Epithelial cell of prostate (primary cell): ENCODE measurements around the gene FAM168A.
"Not testable (repeated sequence)": the region's sequence is repeated elsewhere in the genome, so short reads cannot be mapped to it uniquely, and the experiment has no call there.

Source experiments
- DNase-seq: peaks from one replicate; pipeline ENCODE4 v3.0.0-alpha.2; 2011; ENCODE audit warnings: low read depth, low spot score
- H3K27ac ChIP-seq: fragments of 450-650 bp; 2 replicates; pipeline ENCODE4 v1.5.1; 2017; ENCODE audit warnings: mild to moderate bottlenecking

Gene FAM168A

GRCh38 chr11:73597336-73597955 lies 466 bp downstream of the FAM168A start:
- H3K27ac ChIP-seq: peak overlapping the region; percentile 56

DNA sequence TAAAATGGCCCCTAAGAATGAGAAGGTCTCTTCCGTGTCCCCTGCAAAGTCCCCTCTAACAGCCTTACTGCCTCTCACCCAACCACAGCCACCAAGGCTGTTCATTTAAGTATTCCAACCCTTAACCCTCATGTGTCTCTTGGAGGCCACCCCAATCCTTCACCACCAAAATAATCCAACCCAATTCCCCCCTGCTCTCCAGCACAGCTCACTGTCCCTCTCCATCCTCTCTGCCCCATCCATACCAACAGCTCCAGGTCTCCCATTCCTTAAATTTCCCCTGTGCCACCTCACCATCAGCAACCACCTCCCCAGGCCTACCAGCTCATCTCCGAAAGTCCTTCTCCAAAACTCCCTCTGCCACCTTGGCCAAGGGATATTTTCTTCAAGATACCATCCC lies 1.4 kb downstream of the FAM168A start:
- no peak for DNase-seq
- no peak overlapping the region for H3K27ac ChIP-seq

More at GRCh38 chr11:73597336-73597955, 466 bp downstream of the FAM168A start:
- DNase-seq: no peak

DNA sequence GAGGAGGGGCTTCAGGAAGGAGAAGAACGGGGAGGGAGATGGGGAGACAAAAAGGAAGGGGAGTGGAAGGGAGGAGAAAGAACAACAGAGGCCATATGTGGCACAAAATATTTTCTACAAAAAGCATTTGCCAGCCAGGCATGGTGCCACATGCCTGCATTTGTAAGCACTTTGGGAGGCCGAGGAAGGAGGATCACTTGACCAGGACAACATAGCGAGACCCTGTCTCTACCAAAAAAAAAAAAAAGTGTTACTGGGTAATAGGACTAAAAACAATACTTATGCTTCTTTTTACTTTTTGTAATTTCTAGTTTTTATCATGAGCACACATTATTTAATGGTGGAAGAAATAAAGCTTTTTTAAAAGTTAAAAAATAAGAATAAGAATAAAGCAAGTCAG lies 5.3 kb downstream of the FAM168A start:
- DNase-seq: no peak

DNA sequence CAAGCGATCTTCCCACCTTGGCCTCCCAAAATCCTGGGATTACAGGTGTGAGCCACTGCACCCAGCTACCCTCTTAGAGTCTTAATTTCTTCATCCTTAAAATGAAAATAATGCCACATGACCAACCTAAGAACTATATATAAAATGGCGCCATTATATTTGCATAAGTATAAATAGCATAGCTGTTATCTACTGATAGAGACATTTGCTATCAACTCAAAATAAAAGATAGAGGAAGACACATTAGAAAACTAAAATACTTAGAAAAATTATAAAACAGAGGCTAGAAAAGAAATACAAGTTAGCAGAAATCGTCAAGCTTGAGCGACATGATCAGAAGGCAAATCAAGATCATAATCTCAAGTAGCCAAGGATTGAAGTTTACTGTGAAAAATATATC lies 6.2 kb downstream of the FAM168A start:
- no peak overlapping the region for H3K27ac ChIP-seq
- no peak for DNase-seq

More for the DNA sequence above, 5.3 kb downstream of the FAM168A start:
- H3K27ac ChIP-seq: no peak overlapping the region

- DNase-seq: no peak
- H3K27ac ChIP-seq: no peak overlapping the region
These were observed 6.9 kb downstream of the FAM168A start for GRCh38 chr11:73590991-73591390.

DNA sequence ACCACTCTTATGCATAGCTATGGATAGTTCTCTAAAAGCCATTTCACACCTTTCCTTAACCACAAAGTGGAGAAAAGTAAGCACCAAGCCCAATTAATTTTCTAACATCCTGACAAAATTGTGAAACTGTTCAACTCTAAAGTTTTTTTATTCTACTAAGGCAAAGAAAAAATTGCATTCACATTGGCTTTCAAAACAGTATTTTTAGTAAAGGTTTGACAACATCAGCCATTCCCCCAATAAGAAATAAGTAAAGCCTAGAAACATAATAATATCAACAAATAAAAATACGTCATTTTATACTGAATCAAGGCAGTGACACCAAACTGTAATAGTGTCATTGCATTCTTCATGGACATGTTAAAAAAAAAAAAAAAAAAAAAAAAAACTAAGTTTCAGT lies 11.1 kb downstream of the FAM168A start:
- no peak for DNase-seq
- no peak overlapping the region for H3K27ac ChIP-seq

DNA sequence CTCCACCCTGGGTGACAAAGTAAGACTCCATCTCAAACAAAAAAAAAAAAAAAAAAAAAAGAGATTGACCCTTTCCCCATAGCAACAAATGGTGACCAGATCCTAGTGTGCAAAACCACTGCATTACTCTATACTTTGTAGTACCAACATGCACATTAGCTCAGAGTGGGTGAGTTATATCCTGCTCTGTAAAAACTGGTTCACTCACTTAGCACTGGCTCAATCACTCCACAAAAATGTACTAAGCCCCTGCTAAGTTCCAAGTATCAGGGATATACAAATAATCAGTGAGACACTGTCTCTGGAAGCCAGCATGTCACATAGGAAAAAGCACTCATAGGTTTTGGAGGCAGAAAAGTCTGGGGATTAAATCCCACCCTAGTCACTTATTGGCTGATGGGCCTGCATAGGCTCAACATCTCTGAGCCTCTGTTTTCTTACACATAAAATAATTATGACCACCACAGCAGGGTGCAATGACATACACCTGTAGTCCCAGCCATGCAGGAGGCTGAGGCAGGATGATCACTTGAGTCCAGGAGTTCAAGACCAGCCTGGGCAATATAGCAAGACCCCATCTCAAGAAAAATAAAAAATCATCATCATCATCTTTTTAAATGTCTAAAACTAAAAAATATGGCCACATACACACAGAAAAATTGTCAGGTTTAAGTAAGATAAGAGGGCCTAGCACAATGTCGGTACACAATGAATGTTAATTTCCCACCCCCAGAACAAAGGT lies 11.9 kb downstream of the FAM168A start:
- peak overlapping the region; percentile 27 for H3K27ac ChIP-seq
- peak; percentile 10 for DNase-seq

DNA sequence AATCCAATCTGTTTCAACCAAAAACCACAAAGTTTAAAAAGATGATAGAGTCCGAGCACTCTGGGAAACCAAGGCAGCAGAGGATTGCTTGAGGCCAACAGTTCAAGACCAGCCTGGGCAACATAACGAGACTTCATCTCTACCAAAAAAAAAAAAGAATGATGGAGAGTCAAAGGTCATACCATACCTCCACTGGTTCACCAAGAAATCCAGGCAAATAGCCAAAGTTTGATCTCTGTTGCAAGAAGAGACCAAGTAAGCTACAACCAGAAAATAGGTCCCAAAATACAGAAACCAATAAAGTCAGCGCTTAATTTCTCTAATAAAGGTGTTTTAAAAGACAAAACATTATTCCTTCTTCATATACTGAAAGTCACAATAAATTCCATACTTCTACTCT lies 13.1 kb downstream of the FAM168A start:
- H3K27ac ChIP-seq: no peak overlapping the region
- no peak for DNase-seq

DNA sequence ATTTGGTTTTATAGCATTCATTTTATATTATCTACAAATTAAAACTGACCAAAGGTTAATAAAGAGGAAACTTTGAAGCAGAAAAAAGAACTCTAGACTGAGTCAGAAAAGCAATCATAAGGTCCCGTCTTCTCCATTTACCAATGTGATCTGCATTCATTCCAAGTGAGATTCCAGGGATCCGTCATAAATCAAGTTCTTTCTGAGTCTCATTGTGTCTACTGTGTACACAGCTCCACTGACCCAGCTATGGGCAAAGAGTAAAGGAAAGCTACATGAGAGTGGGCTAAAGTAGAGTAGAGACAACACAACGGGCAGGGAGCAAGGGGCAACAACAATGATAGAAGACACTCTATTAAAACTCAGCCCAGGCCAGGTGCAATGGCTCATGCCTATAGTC lies 15.3 kb downstream of the FAM168A start:
- no peak overlapping the region for H3K27ac ChIP-seq
- DNase-seq: no peak

GRCh38 chr11:73580749-73581148 lies 17.2 kb downstream of the FAM168A start:
- not testable (repeated sequence) for H3K27ac ChIP-seq, DNase-seq

DNA sequence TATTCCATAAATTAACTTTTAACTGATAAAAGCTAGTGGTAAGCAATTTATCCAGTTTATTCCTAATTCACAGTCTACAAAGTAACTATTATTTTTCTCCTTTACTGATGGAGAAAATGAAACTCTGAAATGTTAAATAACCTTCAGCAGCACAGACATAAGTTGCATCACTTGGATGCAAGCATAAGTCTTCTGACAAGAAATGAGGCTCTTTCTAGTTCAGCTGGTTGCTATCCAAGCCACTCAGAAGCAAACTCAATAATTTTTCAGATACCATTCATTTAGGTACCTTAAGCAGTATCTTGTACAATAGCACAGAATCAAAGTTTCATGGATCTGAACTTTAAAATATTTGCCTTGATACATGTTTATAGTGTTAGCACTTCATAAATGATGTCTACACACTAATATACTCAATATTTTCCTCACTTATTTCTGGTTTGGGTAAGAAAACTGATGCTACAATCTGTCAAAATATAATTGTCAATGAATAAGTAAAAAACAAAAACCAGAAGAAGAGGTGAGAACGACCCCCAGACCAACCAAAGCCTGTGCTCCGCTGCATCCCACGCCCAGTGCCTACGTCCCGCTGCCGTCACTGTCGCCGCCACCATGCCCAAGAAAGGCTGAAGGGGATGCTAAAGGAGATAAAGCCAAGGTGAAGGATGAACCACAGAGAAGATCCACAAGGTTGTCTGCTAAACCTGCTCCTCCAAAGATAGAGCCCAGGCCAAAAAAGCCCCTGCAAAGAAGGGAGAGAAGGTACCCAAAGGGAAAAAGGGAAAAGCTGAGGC lies 18.1 kb downstream of the FAM168A start:
- H3K27ac ChIP-seq: no peak overlapping the region
- DNase-seq: no peak

DNA sequence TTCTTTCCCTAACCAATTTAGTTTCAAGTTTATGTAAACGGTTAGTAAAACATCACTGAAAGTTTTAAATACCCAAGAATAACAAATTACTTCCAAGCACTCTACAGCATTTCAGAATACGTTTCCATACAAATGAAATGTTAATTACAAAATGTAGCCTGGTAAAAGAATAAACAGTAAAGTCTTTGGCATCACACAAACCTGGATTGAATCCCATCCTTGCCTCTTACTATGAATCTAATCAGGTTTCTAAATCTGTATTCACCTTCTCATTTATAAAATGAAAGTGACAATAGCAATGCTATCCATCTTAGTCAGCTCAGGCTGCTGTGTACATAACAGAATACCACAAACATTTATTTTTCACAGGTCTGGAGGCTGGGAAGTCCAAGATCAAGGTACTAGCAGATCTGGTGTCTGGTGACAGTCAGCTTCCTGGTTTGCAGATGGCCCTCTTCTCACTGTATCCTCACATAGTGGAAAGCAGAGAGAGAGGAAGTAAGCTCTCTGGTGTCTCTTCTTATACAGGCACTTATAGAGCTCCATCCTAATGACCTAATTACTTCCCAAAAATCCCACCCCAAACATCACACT lies 19.2 kb downstream of the FAM168A start:
- peak; percentile 14 for DNase-seq
- H3K27ac ChIP-seq: no peak overlapping the region

DNA sequence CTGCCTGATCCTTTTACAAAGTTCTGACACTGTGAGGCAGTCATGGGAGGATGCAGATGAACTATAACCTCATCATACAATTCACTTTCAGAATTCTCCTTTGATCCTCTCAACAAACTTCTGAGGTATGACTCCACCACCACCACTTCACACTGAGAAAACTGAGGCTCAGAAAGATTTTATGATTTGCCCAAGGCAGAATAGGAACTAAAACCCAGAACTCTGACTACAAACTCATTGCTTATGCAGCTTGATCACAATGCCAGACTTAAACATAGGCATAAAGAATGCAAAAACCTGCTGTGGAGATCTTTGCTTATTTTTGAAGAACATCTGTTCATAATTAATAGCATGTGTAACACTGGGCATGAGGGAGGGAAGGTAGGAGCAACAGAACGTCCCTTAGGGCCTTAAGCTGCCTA lies 20.4 kb downstream of the FAM168A start:
- no peak for DNase-seq
- no peak overlapping the region for H3K27ac ChIP-seq

DNA sequence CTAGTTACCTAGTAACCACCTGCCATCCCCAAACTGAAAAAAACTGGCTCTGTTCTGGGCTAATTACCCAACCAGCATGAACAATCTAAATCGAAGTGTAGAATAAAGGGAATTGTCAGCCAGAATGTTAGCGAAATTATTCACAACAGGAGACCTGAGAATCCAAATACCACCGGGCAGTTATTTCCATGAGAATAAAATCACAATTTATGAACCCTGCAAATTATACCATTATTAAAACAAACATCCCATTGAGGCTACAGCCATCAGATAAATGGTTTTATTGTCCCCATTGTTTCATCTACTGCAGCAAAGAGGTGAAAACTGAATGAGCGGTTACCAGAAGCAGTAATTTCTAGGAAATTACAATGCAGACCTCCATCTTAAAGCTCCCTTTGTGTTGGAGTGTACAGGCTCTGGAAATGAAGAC lies 21.7 kb downstream of the FAM168A start:
- DNase-seq: no peak
- no peak overlapping the region for H3K27ac ChIP-seq

- not testable (repeated sequence) for DNase-seq, H3K27ac ChIP-seq
These were observed 25.9 kb downstream of the FAM168A start for GRCh38 chr11:73571982-73572381.

- peak overlapping the region; percentile 86 for H3K27ac ChIP-seq
- DNase-seq: peak; percentile 96
These were observed 27.3 kb downstream of the FAM168A start for GRCh38 chr11:73570415-73571114.

GRCh38 chr11:73566977-73567755 lies 30.7 kb downstream of the FAM168A start:
- no peak overlapping the region for H3K27ac ChIP-seq

GRCh38 chr11:73566422-73566821 lies 31.5 kb downstream of the FAM168A start:
- no peak for DNase-seq
- H3K27ac ChIP-seq: no peak overlapping the region

More at GRCh38 chr11:73566977-73567755, 30.7 kb downstream of the FAM168A start:
- no peak for DNase-seq

DNA sequence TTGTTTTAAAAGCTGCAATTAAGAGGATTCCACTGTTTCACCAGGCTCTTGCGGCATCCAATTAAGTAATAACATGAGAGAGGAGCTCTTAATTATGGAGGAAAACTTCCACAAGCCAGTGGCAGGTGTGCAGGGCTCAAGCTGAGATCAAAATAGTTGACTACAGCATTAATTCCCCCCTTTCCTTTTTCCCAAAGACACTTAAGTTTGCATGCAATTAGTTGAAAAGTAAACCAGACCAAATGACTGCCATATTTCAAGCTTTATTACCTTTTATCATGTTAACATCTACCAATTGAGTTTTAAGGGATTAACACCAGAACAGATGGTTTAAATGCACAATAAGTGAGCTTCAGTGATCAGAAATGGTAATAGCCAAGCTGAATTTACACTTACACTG lies 32.1 kb downstream of the FAM168A start:
- H3K27ac ChIP-seq: no peak overlapping the region
- DNase-seq: no peak
